ENCODE measurements around the gene MMP21.

GRCh38 chr10:125812128-125812750 is 36.6 kb upstream of the MMP21 start:
- TF ChIP-seq EZH2 (IDR thresholded peaks at IDR 0.05; ENCODE audit: borderline replicate concordance, low read length) (no peak), CTCF (conservative IDR thresholded peaks at IDR 0.05 in 1 of 2, IDR thresholded peaks at IDR 0.05 in 1 of 2; ENCODE audit: extremely low read depth in 1 of 2, insufficient read depth in 1 of 2, low read depth in 1 of 2, low read length in 2 of 2) (no peak)

All from mammary epithelial cell (primary cell).